Fibroblast of skin of right quadriceps (primary cell): ENCODE data around the gene TMPRSS2.

Experiments
- DNase-seq: peaks from one replicate; pipeline ENCODE4 v3.0.0-alpha.2; 2013

The TMPRSS2 gene

GRCh38 chr21:41507521-41508414 lies at the start of gene TMPRSS2:
Gene TMPRSS2, minus strand, starts transcription at chr21:41508158. Its CDS starts 10,025 bp downstream, at chr21:41498133.
- DNase-seq, result no peak

GRCh38 chr21:41555057-41555456 lies 47.1 kb upstream of the TMPRSS2 start:
- no peak for DNase-seq

- no peak for DNase-seq
Observed at GRCh38 chr21:41552254-41552653, 44.3 kb upstream of the TMPRSS2 start.

- DNase-seq, result no peak
Observed at GRCh38 chr21:41548781-41549180, 40.8 kb upstream of the TMPRSS2 start.

- no peak for DNase-seq
Observed at GRCh38 chr21:41547111-41547510, 39.2 kb upstream of the TMPRSS2 start.

- no peak for DNase-seq
Observed at GRCh38 chr21:41545500-41546359, 37.8 kb upstream of the TMPRSS2 start.

GRCh38 chr21:41542727-41543126 lies 34.8 kb upstream of the TMPRSS2 start:
- no peak for DNase-seq

GRCh38 chr21:41537356-41537755 lies 29.4 kb upstream of the TMPRSS2 start:
- no peak for DNase-seq

- no peak for DNase-seq
Observed at GRCh38 chr21:41536827-41537103, 28.8 kb upstream of the TMPRSS2 start.

- no peak for DNase-seq
Observed at GRCh38 chr21:41536076-41536826, 28.3 kb upstream of the TMPRSS2 start.

- DNase-seq, result no peak
Observed at GRCh38 chr21:41530366-41530765, 22.4 kb upstream of the TMPRSS2 start.

- DNase-seq, result no peak
Observed at GRCh38 chr21:41529769-41530168, 21.8 kb upstream of the TMPRSS2 start.

- DNase-seq, result no peak
Observed at GRCh38 chr21:41526478-41527087, 18.6 kb upstream of the TMPRSS2 start.

GRCh38 chr21:41523175-41523574 lies 15.2 kb upstream of the TMPRSS2 start:
- DNase-seq, result no peak

- DNase-seq, result no peak
Observed at GRCh38 chr21:41521489-41522027, 13.6 kb upstream of the TMPRSS2 start.

GRCh38 chr21:41520560-41521442 lies 12.8 kb upstream of the TMPRSS2 start:
- no peak for DNase-seq

- no peak for DNase-seq
Observed at GRCh38 chr21:41519806-41520559, 12.0 kb upstream of the TMPRSS2 start.

- DNase-seq, result no peak
Observed at GRCh38 chr21:41518757-41519156, 10.8 kb upstream of the TMPRSS2 start.

GRCh38 chr21:41511858-41512257 lies 3.9 kb upstream of the TMPRSS2 start:
- DNase-seq, result no peak

- no peak for DNase-seq
Observed at GRCh38 chr21:41510500-41510899, 2.5 kb upstream of the TMPRSS2 start.

GRCh38 chr21:41509733-41510132 lies 1.8 kb upstream of the TMPRSS2 start:
- no peak for DNase-seq
